Mesothelial cell of epicardium (in vitro differentiated cells): ENCODE measurements around the gene TSEN54. TPM values are rescaled to one million over a fixed set of nuclear protein-coding genes. Genes with fewer than 3 reads are reported as not detected.

Source experiments
- DNase-seq, 2 experiments: peaks; one replicate each; pipeline ENCODE4 v3.0.0; 2021; ENCODE audit warnings: low spot score in 2 of 2; ENCODE audit not compliant: unreplicated experiment in 2 of 2
- H3K27ac Mint-ChIP-seq: 2 replicates; pipeline ENCODE4 v1.8.0; 2021; ENCODE audit warnings: mixed read lengths
- H3K27me3 Mint-ChIP-seq: 2 replicates; pipeline ENCODE4 v1.8.0; 2021; ENCODE audit warnings: low read depth, mixed read lengths
- H3K36me3 Mint-ChIP-seq: 2 replicates; pipeline ENCODE4 v1.8.0; 2021; ENCODE audit warnings: mixed read lengths
- H3K4me1 Mint-ChIP-seq: 2 replicates; pipeline ENCODE4 v1.8.0; 2021; ENCODE audit warnings: mixed read lengths
- H3K4me3 Mint-ChIP-seq: 2 replicates; pipeline ENCODE4 v1.8.0; 2021; ENCODE audit warnings: mild to moderate bottlenecking, moderate library complexity, mixed read lengths
- H3K9me3 Mint-ChIP-seq: 2 replicates; pipeline ENCODE4 v1.8.0; 2021; ENCODE audit warnings: mixed read lengths
- CTCF ChIP-seq: fragments of 200-600 bp; sonication (generic); IDR thresholded peaks from one replicate; pipeline ENCODE4 v1.5.0; 2021; ENCODE audit warnings: antibody characterized with exemption; ENCODE audit not compliant: unreplicated experiment
- total RNA-seq: library from RNA; stranded (reverse); gene quantifications from 3 replicates; pipeline ENCODE4 v1.2.1, GENCODE V29; 2021

TSEN54 gene
- total RNA-seq, 1 donor from 2014 or later = 31.8 TPM

GRCh38 chr17:75473246-75473645 is 43.1 kb upstream of the TSEN54 start:
- Mint-ChIP-seq H3K27ac (no peak overlapping the region), H3K36me3 (peaks cover 7% of the 10 kb centered on the region), H3K27me3 (no peaks in the 10 kb centered on the region), H3K4me1 (peaks cover 23% of the 10 kb centered on the region), H3K9me3 (no peaks in the 10 kb centered on the region), H3K4me3 (no peak overlapping the region)
- DNase-seq = no peak
- TF ChIP-seq CTCF = no peak

- TF ChIP-seq CTCF = no peak
- Mint-ChIP-seq H3K36me3 (peaks cover 7% of the 10 kb centered on the region), H3K4me1 (peaks cover 30% of the 10 kb centered on the region), H3K27me3 (no peaks in the 10 kb centered on the region), H3K9me3 (no peaks in the 10 kb centered on the region), H3K4me3 (no peak overlapping the region), H3K27ac (no peak overlapping the region)
- DNase-seq = no peak
Observed at GRCh38 chr17:75474736-75475135, 41.6 kb upstream of the TSEN54 start.

GRCh38 chr17:75475144-75475835 is 41.0 kb upstream of the TSEN54 start:
- Mint-ChIP-seq H3K9me3 (no peaks in the 10 kb centered on the region), H3K4me1 (peaks cover 30% of the 10 kb centered on the region), H3K27me3 (no peaks in the 10 kb centered on the region), H3K36me3 (peaks cover 7% of the 10 kb centered on the region), H3K27ac (peak overlapping the region; percentile 55), H3K4me3 (no peak overlapping the region)
- DNase-seq = no peak
- no peak for TF ChIP-seq CTCF

- Mint-ChIP-seq H3K9me3 (no peaks in the 10 kb centered on the region), H3K27me3 (no peaks in the 10 kb centered on the region), H3K36me3 (peaks cover 8% of the 10 kb centered on the region), H3K4me1 (peaks cover 34% of the 10 kb centered on the region), H3K27ac (peak overlapping the region; percentile 55), H3K4me3 (no peak overlapping the region)
- TF ChIP-seq CTCF = no peak
- DNase-seq = no peak
Observed at GRCh38 chr17:75475851-75476250, 40.5 kb upstream of the TSEN54 start.

- Mint-ChIP-seq H3K4me1 (peaks cover 39% of the 10 kb centered on the region), H3K9me3 (no peaks in the 10 kb centered on the region), H3K27me3 (no peaks in the 10 kb centered on the region), H3K36me3 (peaks cover 8% of the 10 kb centered on the region), H3K27ac (peak overlapping the region; percentile 55), H3K4me3 (peak overlapping the region; percentile 52)
- no peak for DNase-seq
- TF ChIP-seq CTCF = no peak
Observed at GRCh38 chr17:75476271-75476671, 40.1 kb upstream of the TSEN54 start.
